GM19351 (cell line): ENCODE data around the gene LRRC53.

Source experiments
- ATAC-seq: cut with Tn5 transposase; IDR thresholded peaks from one replicate; pipeline ENCODE4 v1.9.1; 2021; ENCODE audit warnings: mild to moderate bottlenecking, moderate library complexity; ENCODE audit not compliant: unreplicated experiment

Gene LRRC53

DNA sequence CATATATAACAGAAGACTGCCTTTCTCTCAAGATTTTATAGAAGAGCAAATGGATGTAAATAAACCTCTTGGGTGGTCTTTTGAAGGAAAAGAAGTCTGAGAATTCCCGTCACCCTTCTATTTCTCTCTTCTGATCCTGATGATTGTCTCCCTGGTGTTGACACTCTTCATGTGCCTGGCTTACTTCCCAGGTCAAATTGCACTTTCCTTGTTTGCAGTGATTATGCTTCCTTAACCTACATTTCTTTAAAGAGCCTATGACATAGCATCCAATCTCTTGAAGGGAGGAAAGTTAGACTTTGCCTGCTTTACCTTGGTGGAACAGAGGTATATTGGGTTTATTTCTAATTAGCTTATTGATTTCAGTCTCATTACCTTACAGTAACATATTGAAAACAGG, 80.1 kb downstream of the LRRC53 start:
- ATAC-seq: no peak

DNA sequence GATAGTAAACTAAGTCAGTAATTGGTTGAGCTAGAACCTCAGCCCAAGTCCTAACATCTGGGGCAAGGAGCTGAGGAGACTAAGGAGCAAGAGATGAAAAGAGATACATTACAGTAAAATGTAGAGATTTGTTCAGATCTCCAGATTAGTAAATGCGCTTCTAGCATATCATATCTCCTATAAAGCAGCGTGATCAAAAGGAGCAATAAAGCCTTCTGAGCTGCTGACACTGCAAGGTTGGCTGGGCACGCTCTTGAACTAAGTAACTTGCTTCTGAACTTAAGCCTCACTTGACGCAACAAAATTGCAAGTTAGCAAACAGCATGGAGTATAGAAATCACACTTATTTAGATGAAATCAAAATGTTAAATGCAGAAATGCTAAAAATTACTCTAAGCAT, 80.9 kb downstream of the LRRC53 start:
- ATAC-seq: no peak

DNA sequence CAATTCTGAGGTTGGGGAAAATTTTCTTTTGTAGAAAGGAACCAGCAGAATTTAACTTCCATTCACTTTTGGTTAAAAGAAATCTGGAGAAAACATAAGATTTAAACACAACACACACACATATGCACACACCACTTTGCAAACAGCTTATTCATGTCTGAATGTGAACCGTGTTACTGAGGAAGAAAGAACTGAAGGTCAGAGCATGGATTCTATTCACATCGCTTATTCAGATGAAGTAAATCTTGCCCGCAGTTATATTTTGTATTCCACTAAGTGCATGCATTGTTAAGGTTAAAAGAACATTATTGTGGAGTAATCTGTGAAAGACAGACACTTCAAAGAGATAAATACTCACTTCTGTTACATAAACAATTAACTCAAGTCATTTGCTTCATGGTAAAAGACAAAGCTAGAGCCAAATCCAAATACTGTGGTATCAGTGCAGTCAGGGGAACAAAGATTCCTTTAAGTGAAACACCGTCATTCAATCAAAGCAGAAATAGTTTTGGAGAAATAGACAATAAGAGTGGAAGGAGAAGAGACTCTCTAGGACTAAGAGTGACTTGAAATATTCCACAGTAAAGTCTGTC, 82.0 kb downstream of the LRRC53 start:
- ATAC-seq: no peak

DNA sequence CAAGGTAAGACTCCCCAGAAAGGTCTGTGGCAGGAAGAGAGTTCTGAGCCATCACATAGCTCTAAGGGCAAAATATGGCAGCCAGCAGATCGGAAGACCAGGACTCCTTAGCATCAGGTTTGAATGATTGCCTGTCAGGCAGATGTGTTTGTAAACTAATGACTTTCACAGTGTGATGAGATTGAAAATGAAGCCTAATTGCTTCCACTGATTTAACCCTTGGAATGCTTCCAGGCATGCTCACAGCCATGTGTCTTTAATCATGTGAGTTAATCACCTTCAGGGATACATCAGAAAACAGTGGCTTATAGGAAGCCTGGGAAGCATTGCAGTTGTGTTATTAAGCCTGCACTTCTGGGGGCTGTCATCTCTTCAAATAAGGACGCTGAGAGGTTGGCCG, 82.8 kb downstream of the LRRC53 start:
- ATAC-seq: no peak

DNA sequence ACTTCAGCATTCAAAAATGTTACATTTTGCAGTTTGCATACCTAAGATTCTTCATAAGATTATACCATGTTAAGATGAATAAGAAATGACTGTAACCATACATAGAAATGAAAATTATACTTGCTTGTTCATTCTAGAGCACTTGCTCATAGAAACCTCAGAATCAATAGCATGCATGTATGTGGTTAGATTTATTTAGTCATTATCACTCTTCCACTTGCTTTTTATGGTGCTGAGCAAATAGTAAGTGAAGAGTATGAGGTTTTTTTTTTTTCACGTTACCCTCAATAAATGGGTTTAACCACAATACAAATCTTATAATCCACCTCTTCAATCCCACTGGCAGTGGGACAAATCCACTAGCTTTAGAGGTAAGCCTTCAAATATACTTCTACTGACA, 84.7 kb downstream of the LRRC53 start:
- no peak for ATAC-seq

DNA sequence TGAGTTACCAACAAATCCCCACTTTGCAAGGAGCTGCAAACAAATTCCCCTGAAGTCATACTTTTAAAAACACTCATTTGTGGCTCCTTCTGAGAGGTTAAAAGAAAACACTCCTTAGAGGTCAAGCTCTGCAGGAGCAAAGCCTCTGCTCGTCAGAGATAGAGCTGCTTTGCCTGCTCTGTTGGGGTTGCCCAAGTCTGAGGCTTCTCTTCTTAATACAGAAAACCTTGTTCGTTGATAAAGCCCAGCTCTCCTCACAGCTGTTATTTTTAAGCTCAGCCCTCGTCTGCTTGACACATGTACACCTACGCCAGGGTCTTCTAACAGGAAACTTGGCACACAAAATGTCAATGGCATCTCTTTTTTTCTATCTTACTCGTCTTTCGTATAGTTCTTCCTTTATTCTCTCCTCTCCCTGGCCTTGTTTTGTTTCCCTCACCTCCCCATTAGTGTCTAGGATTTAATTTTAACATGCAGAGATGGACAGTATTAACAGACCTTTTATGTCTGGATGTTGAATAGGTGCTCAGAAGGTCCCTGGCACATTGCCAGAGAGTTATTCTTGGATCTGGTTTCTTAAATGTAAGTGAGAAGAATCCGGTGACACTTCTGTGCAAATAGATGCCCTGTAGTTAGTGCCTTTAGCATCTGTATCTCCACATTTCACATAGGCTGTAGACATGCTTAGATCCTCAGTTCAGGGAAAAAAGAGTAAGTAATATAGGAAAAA, 86.0 kb downstream of the LRRC53 start:
- ATAC-seq: no peak

DNA sequence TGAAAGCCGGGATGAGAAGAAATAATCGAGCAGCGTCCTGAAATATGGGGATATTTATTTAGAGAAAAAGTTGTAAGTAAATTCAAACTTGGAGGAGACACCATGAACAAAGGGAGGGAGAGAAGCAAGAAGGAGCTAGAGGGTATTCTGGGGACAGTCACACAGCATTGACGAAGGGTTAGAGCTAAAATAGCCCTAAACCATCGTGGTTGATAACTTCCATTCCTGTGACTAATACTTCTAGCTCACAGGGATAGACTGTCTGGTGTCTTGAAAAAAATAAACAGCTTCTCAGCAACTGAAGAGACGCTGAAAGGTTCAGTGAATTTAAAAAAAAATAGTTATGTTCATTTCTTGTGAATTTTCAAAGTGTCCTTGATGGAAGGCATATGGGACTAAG, 86.7 kb downstream of the LRRC53 start:
- no peak for ATAC-seq

DNA sequence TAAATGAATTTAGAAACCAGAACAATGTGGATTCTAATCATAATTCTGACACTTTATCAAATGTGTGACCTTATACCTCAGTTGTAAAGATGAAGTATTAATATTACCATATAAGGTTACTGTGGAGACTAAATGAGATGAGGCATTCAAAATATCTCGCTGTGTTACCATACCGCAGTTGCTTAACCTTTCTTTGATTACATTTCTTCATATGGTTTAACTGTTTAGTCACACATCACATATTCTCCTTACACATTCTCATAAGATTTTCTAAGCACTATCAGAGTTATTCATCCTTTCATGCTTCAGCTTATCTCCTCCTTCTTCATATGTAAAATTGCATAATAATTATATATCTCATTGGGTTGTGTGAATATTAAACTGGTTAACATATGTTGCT, 88.9 kb downstream of the LRRC53 start:
- no peak for ATAC-seq

DNA sequence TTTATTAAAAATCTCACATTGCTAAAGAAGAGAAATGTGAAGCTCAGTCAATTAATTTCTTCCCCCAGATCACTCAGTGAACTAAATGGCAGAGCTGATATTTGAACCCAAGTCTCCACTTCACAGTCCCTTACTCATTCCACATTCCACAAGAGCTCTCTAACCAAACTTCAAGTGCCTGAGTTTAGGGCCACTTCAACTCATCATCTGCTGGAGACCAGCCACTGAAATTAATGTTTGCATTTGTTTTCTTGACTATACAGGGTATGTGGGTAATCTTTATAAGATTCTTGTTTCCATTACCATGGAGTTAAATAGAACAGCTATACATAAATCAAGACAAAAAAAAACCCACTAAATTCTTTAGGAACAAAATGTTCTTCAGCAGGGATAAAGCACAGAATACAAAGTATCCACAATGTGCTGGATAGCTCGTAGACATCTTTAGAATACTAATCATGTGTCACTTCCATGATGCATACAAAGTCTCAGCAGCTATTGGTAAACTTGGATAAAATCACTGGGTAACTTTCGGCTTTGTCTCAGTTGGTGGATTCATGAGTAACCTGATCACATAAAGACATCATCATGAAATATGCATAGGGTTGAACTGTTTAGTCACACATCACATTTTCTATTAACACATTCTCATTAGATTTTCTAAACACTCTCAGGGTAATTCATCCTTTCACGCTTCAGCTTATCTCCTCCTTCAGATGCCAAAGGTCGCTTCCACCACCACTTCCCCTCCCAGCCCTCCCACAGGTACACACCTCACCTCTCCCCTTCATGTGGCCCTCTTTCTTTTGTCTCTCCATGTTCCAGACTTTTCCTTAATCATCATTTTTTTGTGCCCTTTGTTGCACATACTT, 89.8 kb downstream of the LRRC53 start:
- ATAC-seq: no peak

DNA sequence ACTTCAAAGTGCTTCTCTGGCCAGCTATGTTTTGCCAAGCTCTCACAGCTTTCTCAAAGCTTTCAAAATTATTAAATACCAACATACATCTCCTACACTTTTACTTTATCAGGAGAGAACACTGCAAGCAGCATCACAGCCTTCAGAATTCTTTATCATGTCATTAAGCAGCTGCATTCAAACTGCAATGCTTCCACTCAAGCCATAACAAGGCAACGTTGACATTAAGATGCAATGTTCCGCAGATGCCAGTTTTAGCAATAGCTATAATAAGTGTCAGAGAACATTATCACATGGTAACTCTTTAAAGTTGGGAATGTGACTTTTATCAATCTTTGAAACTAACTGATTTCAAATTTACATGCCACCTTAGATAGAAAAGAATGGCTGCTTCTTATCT, 91.9 kb downstream of the LRRC53 start:
- ATAC-seq: no peak
